ENCODE data around the gene NADK.
A peak's percentile ranks its signal among the peaks of the same experiment; 100 is the strongest.

The NADK gene

DNA sequence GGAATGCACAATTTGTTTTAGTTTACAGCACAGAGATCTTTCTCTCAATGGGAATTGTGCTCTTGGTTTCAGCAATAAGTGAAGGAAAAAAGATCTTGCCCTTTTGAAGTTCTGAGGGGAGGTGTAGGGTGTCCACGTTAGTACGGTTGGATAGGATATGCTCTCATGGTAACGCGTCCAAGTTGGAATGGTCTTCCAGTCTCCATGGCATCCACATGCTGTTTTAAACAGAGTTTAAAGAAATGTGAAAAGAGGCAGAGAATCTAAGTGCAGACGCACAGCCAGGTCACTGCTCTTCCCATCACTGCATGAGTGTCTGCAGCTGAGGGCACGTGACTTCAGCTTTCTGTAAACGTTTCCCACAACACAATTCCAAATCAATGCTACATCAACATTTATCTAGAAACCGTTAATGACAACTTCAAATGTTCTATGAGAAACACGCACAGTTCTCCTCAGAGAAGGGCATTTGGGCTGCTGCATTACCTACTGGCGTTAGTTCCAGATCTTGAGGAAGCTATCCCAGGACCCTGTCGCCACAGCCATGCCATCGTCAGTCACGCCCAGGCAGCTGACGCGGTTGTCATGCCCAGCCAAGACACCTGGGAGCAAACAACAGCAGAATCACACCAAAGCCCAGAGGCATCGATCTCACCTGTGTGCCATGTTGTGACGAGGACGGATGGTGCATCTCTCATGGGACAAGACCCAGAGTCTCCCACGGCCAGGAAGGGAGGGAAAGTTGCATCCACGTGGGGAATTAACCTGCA, 8.8 kb upstream of the NADK start:
- no peak for DNase-seq

GRCh38 chr1:1785666-1786065, 7.4 kb upstream of the NADK start:
- DNase-seq = no peak

DNA sequence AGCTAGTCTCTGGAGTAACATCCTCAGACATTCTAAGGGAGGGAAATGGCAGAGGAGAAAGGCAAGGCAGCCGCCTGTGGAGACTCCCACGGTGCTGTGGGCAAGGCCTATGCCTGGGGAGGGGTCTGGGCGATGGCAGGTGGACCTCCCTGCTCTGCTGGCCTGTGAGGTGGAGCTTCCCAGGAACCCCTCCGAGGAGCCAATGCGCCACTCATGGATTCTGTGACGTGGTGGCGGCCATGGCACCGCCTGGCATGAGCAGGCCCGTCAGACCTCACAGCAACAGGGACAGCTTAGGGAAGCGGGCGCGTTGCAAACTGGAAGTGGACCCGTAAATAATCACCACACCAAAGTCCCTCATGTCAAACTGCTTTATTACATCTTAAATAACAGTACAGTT, 6.7 kb upstream of the NADK start:
- DNase-seq = no peak

GRCh38 chr1:1783320-1783719, 5.0 kb upstream of the NADK start:
- DNase-seq = no peak

DNA sequence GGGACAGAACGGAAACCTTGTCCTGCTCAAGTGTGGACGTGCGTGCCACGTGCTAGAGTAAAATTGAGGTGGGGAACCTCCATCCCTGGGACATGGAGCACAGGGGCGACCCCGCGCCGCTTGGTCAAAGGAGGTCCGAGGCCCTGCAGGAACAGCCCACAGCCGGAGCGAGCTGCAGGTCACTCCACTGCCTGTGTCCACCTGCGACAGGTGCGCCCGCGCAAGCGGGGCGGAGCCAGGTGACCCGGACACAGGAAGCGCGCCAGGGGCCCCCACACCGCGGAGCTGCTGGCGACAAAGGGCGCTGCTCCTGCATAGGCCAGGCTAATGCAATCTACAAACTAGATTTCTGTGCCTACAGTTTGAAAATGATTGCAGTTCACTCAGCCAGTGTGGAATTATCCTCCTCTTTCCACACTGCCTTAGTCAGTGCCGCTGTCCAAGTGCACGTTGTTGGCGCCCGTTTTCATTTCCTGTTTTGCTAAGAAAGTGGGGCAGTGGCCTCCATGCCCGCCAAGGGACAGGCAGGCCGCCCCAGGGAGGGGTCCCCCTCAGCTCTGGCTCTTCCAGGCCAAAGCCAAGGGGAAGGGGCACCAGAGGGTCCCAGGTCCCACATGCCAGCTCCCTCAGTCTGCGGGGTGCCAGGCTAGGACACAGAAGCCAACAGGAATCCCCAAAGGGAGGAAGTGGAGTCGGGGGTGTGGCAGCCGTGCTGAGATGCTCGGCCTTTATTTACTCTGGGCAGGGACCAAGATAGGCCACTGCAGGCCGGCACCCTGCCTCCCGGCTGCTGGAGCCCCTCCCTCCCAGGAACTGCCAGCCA, 4.3 kb upstream of the NADK start:
- peak; percentile 41 for DNase-seq

DNA sequence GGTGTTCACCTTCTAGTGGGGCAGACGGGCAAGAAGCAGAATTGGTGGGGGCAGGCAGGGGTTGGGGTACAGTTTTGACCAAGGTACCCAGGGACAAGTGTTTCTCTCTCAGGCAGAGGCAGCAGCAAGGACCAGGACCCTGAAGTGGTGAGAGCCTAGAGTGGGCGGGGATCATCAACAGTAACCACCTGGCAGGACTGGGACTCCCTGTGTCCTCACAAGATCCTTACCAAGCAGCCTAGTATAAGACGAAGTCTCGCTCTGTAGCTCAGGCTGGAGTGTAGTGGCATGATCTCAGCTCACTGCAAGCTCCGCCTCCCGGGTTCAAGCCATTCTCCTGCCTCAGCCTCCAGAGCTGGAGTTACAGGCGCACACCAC, 3.2 kb upstream of the NADK start:
- no peak for DNase-seq

DNA sequence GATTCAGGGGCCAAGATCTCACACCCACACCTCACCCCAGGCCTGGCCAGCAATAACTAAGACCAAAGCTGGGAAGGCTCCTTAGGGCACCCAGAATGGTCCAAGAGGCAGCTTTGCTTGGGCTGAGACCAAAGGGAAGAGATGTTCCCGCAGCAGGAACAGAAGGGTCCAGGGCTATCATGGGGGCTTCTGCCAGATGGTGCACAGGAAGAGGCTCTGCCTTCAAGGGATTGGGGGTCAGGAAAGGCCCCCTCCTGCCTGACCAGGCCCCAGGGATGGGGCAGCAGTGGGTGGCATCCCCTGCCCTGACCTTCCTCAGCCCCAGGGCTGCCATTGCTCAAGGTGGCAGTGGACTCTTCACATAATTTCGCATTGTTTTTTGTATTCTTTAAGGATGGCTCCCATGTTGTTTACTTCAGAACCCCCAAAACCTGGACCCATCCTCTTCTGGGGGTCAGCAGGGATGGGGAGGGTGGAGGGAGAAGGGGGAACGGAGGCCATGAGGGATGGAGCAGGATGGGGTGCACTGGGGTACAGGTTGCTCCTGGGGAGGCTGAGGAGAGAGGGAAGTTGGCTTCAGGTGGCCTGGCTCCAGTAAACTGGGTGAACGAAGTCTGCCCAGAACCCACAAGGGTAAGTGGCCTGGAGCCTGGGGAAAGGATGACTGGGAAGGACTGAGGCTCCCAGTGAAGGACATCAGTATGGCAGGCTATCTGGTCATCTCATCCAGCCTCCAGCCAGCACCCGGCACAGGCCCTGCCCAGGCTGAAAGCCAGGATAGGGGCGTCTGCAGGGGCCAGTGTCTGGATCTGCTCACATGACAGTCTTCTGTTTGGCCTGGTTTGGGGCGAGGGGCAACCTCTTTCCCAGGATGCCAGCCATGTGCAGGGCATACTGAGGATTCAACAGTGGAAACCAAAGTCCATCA, 2.6 kb upstream of the NADK start:
- no peak for DNase-seq

DNA sequence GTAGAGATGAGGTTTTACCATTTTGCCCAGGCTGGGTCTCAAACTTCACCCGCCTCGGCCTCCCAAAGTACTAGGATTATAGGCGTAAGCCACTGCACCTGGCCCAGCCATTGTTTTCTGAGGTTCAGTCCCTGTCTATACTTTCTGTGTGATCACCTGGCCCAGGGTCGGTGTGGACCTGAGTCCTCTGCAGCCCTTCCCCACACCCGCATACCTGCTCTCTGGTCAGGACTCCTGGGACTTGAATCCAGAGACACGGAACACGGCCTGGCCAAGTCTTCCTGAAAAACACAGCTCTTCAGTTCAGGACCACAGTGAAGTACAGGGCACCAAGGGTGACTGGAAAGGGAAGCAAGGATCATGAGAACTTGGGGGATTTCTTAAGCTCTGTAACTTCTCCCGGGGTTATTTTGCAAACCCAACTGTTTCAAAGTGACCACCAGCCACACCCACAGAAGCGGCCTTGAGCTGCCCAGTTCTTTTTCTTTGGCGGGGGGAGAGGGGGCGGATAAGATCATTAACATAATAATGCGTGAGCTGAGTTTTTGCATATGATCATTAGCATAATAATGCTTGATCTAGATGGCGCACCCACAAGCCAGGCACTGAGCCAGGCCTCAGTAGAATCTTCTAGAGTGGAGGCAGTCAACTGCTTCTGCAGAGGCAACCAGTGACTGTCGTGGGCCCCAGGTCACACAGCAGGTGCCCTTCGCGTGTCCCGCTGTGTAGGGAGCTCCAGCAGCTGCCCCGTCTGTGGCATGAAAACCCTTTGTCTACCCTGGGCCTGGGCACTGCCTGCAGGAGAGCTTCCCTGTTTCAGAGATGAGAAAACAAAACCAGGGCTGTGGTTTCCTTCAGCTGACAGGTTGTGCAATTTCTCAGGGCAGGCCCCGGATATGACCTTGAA, 1.7 kb upstream of the NADK start:
- peak; percentile 68 for DNase-seq

- no peak for DNase-seq
Observed at GRCh38 chr1:1779320-1779675, 1.0 kb upstream of the NADK start.

GRCh38 chr1:1778663-1779319, 521 bp upstream of the NADK start:
- DNase-seq = peak; percentile 89

DNA sequence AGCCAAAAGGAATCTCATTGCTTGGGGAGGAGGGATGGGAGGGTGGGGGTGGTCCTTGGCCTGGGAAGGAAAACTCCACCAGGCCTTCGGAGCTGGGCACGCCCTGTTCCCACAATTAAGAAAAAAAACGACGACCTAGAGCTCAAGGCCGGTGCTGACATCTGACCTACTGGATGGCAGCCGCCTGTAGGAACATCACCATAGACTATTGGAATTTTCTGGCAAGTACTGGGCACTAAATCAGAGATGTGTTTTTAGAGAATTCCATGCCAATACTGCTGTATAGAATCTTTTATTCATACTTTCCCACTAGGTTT, 729 bp downstream of the NADK start:
- no peak for DNase-seq

GRCh38 chr1:1776672-1777582, 1.3 kb downstream of the NADK start:
- DNase-seq = no peak

DNA sequence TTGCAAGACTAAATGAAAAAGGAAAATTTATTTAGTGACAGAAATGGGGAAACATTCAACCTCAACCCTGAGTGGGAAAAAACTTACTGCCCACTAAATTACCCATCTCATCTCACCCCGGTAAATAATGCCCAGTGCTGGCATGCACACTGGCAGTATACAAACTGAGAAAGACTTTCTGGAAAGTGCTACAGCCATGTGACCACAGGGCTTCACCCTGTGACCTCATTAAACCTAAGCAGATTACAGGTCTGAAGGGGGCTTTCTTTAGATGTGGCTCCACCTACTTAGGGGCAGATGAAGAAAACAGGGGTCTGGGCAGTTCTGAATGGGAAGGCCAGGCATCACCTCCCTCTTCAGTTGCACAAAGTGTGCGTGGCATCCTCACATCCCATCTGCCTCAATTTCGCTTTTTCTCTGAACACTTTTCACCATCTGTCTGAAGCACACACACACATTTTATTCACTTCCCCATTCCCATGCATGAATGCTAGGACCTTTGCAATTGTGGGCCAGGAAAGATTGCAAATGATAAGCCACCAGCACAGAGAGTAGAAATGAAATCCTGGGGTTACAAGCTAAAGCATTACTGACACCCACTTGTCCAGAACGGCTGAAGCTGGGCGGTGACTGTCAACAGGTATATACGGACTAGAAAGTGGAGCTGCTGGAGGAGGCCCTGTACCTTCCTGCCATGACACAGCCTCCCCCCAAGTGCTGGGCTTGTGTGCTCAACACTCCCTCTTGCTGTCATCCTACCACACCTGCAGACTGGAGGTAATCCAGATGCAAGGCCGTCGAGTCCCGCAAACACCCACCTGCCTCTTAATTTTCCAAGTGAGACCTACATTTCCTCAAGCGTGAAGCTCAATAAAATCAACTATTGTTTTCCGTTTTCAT, 2.7 kb downstream of the NADK start:
- no peak for DNase-seq

DNA sequence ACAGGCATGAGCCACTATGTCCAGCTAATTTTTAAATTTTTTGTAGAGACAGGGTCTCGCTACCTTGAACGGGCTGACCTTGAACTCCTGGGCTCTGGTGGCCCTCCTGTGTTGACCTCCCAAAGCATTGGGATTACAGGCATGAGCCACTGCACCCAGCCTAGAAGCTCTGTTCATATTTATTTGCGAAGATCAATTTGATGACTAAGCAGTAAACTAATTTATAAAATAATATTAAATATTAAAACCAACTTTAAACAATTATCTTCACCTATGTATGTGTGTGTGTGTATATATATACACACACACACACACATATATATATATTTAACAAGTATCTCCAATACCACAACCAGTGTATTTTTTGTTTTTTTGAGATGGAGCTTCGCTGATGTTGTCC, 4.4 kb downstream of the NADK start:
- no peak for DNase-seq

GRCh38 chr1:1771096-1771495, 7.2 kb downstream of the NADK start:
- no peak for DNase-seq

DNA sequence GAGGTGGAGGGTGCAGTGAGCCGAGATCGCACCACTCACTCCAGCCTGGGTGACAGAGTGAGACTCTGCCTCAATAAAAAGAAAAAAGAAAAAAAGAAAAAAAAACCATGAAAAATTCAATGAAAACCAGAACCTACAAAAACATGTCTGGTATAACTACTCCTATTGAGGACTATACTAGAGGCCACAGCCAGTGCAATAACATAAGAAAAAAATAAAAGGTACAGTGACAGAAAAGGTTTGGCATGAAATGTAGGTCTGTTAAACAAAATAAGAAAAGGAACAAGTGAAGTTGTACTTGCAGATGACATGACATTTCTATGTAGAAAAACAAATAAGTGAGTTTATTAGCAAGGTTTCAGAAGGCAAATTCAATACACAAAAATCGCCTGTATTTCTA, 8.2 kb downstream of the NADK start:
- DNase-seq = no peak

GRCh38 chr1:1768249-1768992, 9.8 kb downstream of the NADK start:
- no peak for DNase-seq

DNA sequence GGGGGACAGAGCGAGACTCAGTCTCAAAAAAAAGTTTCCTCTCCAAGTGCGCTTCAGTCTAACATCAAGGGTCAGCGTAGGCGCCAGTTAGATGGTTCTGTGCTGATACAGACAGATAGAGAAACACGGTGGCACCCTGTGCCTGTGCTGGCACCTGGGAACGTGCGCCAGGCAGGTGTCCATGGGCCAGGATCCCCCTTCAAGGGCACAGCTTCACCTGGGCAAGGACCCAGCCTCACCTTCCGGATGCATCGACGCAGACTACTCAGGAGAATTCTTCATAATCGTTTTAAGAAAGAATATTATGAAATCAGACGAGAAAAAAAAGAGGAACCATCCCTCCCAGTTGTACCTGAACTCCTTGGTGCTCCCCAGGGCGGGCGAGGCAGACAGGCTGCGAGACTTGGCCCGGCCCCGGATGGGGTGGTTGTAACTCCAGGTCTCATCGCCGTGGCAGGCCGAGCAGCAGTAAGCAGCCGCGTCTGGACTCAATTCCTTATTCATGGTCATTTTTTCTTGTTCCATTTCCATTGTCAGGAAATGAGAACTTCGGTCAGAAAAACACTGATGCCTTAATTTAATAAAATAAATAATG, 13.3 kb downstream of the NADK start:
- no peak for DNase-seq
